B cell (primary cell): ENCODE measurements around the gene PAFAH1B2.

ENCODE experiments used
- CTCF ChIP-seq: fragments of 200-600 bp; IDR thresholded peaks from one replicate; pipeline ENCODE4 v1.8.0; 2022; ENCODE audit warnings: antibody characterized with exemption, mild to moderate bottlenecking
- EZH2 ChIP-seq: IDR thresholded peaks from 2 replicates; pipeline ENCODE4 v1.6.1; 2012; ENCODE audit warnings: borderline replicate concordance, low read depth, mild to moderate bottlenecking, moderate library complexity, low read length; ENCODE audit not compliant: insufficient read depth, poor library complexity, severe bottlenecking

DNA sequence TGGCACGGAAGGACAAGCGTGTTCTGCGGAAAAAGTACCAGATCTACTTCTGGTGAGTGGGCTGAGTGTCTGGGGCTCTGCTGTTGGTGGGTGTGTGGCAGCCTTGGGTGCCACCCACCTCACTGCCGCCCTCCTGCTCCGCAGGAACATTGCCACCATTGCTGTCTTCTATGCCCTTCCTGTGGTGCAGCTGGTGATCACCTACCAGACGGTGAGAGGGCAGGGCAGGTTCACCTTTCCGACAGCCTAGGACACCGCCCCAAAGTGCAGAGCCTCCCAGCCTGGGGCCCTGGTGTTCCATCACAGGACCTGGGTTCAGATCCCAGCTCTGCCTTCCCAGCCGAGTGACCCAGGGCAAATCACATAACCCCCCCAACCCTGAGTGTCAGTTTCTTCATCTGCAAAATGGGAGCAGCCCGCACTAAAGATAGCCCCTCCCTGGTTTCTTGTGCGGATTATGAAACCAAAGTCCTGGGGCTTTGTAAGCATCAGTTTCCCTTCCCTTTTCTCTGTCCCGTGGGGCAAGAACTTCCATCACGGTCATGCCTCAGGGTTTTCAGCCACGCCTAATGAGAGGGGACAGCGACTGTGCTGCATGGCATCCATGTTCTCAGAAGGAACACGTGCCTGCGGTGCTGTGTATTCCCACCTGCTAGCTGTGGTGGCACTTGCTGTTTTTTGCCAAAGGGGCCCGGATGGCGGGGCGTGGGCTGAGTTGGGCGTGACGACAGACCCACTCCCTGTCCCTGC, 45.3 kb downstream of the PAFAH1B2 start:
- TF ChIP-seq CTCF (no peak), EZH2 (no peak)
